ENCODE results near the gene AIFM3.

DNA sequence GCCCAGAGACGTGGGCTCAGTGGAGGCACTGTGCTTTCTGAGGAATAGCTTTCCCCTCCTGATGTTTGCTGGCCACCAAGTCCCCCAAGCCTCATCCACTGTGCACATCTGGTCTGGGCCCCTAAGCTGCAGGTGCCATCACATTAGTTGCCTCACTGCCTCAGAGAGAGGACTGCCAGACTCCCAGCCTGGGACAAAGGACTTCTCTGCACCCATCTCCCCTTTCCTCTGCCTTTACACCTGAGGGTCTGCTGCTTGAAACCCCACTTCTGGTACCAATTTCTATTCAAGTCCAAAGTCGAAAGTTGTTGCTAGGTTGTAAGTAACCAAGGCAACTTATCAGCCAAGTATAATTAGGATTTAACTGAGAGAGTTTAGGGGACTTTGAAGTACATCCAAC, 11.4 kb downstream of the AIFM3 start:
- TF ChIP-seq, protein P1, sequence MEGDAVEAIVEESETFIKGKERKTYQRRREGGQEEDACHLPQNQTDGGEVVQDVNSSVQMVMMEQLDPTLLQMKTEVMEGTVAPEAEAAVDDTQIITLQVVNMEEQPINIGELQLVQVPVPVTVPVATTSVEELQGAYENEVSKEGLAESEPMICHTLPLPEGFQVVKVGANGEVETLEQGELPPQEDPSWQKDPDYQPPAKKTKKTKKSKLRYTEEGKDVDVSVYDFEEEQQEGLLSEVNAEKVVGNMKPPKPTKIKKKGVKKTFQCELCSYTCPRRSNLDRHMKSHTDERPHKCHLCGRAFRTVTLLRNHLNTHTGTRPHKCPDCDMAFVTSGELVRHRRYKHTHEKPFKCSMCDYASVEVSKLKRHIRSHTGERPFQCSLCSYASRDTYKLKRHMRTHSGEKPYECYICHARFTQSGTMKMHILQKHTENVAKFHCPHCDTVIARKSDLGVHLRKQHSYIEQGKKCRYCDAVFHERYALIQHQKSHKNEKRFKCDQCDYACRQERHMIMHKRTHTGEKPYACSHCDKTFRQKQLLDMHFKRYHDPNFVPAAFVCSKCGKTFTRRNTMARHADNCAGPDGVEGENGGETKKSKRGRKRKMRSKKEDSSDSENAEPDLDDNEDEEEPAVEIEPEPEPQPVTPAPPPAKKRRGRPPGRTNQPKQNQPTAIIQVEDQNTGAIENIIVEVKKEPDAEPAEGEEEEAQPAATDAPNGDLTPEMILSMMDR (IDR thresholded peaks at IDR 0.05; ENCODE audit: poor library complexity, severe bottlenecking) = no peak
- TF ChIP-seq REST (IDR thresholded peaks at IDR 0.05; ENCODE audit: borderline replicate concordance) = no peak
- no peak for TF ChIP-seq POLR2AphosphoS5 (IDR thresholded peaks at IDR 0.05)
- TF ChIP-seq EZH2 (IDR thresholded peaks at IDR 0.05; ENCODE audit: borderline replicate concordance, insufficient read depth, low read length, poor library complexity, severe bottlenecking) = no peak
- no peak for TF ChIP-seq RAD21 (conservative IDR thresholded peaks at IDR 0.05)
- TF ChIP-seq TAF1 (IDR thresholded peaks at IDR 0.05; ENCODE audit: low read depth) = no peak
- TF ChIP-seq MXI1 (conservative IDR thresholded peaks at IDR 0.05; ENCODE audit: poor library complexity, severe bottlenecking) = no peak
- TF ChIP-seq EP300 (conservative IDR thresholded peaks at IDR 0.05; ENCODE audit: poor library complexity, severe bottlenecking) = no peak
- TF ChIP-seq SMC3 (conservative IDR thresholded peaks at IDR 0.05; ENCODE audit: poor library complexity) = no peak

All from neural cell (in vitro differentiated cells).